Stimulated activated CD8-positive, alpha-beta memory T cell treated with anti-CD3 and anti-CD28 coated beads, Interleukin-15, amount 100 ng/mL, for 1 hour (primary cell): ENCODE data around the gene FRMD4A.
"Not testable (repeated sequence)": the region's sequence is repeated elsewhere in the genome, so short reads cannot be mapped to it uniquely, and the experiment has no call there.

Experiments
- DNase-seq: peaks from one replicate; pipeline ENCODE4 v3.0.0-alpha.2; 2020; ENCODE audit warnings: low read depth

FRMD4A gene

GRCh38 chr10:13717936-13718772, 612.6 kb downstream of the FRMD4A start:
- no peak for DNase-seq

DNA sequence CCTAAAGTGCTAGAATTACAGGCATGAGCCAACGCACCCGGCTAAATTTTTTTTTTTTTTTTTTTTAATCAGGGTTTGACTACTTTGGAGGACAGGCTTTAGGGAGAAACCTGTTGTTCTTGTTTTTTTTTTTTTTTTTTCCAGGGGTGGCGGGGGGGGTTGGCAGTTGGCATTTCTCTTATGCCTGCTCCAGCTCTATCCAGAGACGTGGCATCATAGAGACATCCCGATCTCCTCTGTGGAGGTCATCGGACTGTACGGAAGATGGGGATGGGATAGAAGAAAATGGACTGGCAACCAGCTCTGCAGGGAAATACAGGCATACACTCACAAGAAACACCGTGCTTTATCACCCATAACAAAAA, 613.2 kb downstream of the FRMD4A start:
- no peak for DNase-seq

DNA sequence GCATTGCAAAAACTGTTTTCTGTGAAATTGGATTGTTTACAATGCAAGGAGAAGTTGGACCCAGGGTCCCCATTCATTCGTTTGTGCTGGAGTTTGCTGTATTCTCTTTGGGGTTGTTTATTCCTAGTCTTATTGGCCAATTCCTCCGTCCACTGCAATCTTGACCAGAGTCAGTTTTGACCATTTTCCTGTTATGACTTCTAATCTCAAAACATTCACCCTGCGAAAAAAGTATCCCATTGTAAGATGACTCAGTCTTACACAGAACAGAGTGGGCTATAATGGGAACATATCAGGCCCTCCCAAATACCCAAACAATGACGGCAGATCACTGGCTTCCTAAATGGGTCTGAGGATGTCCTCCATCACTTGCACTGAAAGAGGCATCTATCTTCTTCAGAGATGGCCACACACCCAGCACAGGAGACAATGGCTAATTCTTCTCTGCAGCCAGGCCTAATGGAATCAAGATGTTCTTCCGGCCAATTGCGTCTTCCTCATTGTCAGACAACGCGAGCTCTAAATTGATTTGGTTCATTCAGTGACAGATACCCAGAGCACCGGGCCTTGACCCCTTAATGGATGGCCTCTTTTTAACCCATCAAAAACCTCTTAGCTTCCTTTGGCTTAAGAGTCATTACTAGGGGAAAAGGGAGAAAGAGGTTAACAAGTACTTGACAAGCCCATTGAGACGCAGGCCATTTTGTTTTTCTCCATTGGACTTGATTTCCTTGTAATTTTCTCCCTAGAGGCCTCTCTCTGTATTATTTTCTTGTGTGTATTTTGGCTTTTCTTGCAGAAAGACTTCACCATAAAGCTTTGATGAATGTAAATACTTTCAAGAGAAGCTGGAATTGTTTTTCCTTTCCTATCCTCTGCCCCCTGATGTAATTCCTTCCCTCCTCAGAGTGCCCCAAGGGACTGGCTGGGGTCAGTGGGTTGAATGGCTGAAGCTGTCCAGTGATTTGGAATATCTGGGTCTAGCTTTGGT, 614.3 kb downstream of the FRMD4A start:
- DNase-seq = no peak

- not testable (repeated sequence) for DNase-seq
Observed at GRCh38 chr10:13715596-13715995, 615.1 kb downstream of the FRMD4A start.

DNA sequence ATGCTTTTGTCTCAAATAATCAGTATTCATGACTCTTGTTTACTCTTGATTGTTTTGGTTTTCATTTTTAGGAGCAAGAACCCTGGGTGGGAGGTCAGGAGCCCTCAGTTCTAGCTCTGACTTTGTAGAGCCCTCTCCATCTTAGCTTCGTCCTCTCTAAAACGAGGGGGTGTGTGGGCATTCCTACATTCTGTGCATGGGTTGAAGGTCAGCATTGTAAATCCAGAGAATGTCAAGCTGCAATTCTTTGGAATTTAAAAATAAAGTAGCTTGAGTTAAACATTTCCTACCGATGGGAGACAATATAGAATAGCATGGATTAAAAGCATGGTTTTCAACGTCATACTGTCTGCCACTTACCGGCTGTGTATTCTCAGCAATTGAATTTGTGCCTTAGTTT, 615.6 kb downstream of the FRMD4A start:
- no peak for DNase-seq

GRCh38 chr10:13712837-13713581, 617.7 kb downstream of the FRMD4A start:
- DNase-seq = no peak

DNA sequence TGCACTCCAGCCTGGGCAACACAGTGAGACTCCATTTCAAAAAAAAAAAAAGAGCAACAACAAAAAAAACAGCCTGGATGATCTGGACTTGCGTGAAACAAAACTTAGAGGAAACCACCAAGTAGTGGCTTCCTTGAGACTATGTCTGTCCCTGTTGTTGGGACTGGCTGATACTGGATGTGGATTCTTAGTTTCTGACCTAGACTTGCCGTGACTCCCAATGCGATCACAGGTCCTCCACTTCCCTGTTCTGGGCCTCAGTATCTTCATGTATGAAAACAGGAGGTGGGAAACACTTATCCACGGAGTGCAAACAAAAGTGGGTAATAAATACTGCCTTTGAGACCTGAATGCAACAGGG, 618.3 kb downstream of the FRMD4A start:
- no peak for DNase-seq

- no peak for DNase-seq
Observed at GRCh38 chr10:13711291-13711690, 619.4 kb downstream of the FRMD4A start.

GRCh38 chr10:13709931-13710650, 620.6 kb downstream of the FRMD4A start:
- no peak for DNase-seq

- no peak for DNase-seq
Observed at GRCh38 chr10:13708256-13708990, 622.3 kb downstream of the FRMD4A start.

DNA sequence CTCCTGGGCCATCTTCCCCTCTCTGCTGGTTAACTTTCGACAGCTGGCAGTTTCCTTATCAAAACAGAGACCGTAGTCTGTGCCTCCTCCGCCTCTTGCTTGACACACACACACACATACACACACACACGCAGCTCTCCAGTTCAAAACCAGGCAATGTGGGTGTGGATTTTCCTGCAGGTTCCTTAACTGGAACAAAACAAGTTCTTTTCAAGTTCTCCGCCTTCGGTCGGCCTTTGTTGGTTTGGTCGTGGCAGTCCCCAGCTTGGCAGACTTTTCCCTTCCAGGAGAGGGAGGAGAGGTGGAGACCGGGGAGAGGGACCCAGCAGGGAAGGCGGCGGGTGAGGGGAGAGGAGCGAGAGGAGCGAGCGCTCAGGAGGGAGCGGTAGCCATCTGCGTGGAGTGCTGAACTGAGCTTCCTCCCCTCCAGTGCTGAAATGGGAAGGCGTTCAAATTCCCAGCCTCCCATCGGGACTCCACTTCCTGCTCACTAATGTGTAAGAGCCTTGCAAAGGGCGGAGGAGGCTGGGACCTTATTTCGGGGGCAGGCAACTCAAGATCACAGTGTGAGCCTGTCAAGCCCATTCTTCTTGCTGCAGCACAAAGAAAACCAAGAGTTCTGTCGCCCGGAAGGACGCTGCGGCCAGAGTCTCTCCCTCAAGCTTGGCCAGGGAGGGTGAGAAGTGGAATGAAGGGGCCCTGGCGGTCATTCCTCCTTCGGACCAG, 623.4 kb downstream of the FRMD4A start:
- no peak for DNase-seq

DNA sequence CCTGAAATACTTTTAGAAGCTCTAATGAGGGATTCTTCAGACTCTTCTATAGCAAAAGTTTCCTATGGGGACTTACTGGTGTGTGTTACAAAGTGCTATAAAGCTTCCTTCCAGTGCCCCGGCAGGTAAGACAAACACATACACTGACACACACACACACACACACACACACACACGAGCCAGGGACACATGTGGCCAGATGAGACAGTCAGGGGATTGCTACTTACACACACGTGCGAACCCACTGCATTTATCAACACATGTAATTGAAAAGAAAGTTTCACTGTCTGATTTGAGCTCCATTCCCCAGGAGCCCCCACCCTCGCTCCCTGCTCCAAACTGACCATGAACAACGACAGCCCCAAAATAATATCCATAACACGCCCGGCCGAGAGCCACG, 624.1 kb downstream of the FRMD4A start:
- no peak for DNase-seq

DNA sequence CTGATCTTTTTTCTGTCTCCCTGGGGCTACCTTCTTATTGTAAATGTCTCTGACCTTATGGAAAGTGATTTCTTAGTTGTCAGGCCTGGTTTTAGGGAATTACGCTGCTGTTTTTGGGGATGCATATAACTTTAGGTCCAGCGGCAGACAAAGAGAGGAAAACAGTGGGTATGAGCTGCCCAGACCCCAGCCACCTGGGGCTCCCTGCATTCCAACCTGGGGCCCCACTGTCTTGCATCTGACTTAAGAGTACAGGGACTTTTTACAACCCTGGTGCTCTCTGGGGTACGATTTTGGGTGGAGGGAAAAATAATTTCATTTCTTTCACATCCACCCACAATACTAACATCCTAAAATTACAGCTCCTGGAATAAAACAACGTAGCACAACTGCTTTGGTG, 624.5 kb downstream of the FRMD4A start:
- DNase-seq = no peak

DNA sequence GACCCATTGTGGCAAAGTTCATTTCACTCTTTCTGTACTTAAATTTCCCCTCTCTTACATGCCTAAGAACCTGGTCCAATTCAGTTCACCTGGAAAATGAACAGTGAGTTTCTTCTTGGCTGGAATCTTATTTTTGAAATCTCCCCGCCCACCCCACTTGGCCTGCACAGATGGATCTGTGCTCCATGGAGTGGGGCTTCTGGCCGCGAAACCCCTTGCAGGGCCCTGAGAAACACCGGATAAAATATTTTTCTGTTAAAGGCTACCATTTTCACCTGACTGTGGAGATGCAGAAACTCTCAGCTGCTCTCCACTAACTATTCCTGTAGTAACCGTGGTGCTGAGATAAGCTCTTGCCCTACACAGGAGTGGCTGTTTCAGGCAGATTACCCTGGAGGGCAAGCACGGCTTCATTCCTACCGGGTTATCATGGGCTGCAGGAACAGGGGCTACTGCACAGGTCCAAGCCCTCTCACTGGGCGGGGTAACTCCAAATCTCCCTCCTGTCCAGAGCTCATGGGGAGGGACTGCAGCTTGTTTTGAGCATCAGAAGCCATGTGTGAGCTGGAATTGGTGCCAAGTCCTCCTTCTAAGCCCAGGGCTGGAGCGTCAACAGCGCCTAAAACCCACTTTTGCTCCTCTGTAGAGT, 625.1 kb downstream of the FRMD4A start:
- DNase-seq = no peak

- no peak for DNase-seq
Observed at GRCh38 chr10:13704964-13705363, 625.8 kb downstream of the FRMD4A start.

DNA sequence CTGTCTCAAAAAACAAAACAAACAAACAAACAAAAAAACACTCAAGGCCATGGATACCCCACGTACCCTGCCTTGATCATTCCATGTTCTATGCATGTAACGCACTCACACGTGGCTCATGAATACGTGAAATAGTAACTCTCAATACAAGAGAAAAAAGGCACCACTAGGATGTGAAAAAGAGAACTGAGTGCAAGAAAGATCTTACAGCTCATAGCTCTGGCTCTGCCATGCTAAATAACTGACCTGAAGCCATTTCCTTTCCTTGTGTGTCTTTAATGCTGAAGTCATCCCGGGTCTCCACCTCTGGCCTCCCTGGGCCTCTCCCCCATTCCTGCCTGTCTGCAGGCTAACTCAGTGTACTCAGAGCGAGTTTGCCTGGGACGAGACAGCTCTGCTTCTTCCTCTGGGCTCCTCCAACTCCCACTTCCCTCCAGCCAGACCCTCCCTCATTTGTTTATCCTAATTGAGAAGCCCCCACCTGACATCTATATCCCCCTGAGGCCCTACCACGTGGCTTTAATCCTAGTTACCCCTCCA, 626.7 kb downstream of the FRMD4A start:
- no peak for DNase-seq

DNA sequence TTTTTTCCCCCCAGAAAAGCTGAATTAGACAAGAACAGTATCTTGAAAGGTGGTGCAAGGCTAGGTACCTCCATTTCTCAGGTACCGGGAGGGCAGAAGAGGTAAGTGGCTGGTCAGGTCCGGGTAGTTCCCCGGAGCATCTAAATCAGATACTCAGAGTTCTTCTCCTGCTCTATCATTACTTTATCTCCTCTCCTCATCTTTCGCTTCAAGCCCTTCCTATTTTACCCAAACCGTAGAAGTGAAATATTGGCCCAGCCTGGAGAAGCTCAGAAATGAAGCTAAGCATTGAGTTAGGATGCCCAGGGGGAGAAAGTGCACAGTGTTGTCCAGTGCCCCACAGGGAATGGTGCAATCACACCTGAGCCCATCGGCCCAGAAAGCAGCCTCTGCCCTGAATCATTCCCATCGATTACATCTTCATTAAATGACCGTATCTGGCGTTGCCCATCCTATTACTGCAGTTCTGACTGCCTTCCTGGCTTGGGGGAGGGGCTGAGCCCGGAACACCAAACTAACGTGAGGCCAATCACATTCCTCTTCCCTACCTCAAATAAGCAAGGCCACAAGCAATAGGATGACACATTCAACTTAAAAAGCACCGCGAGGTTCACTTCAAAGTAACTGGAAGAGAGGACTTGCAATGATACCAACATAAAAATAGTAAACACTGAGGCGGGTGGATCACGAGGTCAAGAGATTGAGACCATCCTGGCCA, 627.5 kb downstream of the FRMD4A start:
- DNase-seq = no peak

GRCh38 chr10:13701157-13701919, 629.4 kb downstream of the FRMD4A start:
- DNase-seq = no peak
